Measurements from ENCODE around the gene LMNTD2. TPM values are rescaled to one million over a fixed set of nuclear protein-coding genes. Genes with fewer than 3 reads are reported as not detected.

LMNTD2 gene
- total RNA-seq, 1 donor from 2014 or later, result 1.1 TPM

GRCh38 chr11:529728-530411 lies 30.7 kb downstream of the LMNTD2 start:
- TF ChIP-seq EZH2 (IDR thresholded peaks at IDR 0.05) (no peak), CTCF (IDR thresholded peaks at IDR 0.05) (no peak), EZH2phosphoT487 (IDR thresholded peaks at IDR 0.05) (no peak)
- no peak overlapping the region for H2AFZ ChIP-seq (replicated peaks)
- DNase-seq (ENCODE audit: low spot score), result no peak
- Mint-ChIP-seq H3K27me3 (ENCODE audit: insufficient read depth, low read depth) (peaks cover 2% of the 10 kb centered on the region), H3K4me1 (no peaks in the 10 kb centered on the region), H3K4me3 (no peak overlapping the region), H3K27ac (no peak overlapping the region), H3K9me3 (no peaks in the 10 kb centered on the region), H3K36me3 (peaks cover 2% of the 10 kb centered on the region)
- H3K36me3 ChIP-seq, result no peaks in the 10 kb centered on the region
- no peak overlapping the region for H3K27ac ChIP-seq
- H3K27me3 ChIP-seq, result no peaks in the 10 kb centered on the region
- H3K9ac ChIP-seq, result no peak overlapping the region
- no peaks in the 10 kb centered on the region for H3K9me3 ChIP-seq (ENCODE audit: low read depth)
- H4K20me1 ChIP-seq (ENCODE audit: low read depth), result peaks cover 23% of the 10 kb centered on the region
- H3K4me2 ChIP-seq, result no peak overlapping the region
- H3K4me1 ChIP-seq, result peaks cover 5% of the 10 kb centered on the region
- H3K4me3 ChIP-seq, result no peak overlapping the region
- H3F3A ChIP-seq (ENCODE audit: low read depth), result peaks cover 4% of the 10 kb centered on the region
- H3K79me2 ChIP-seq (ENCODE audit: low read depth), result peaks cover 12% of the 10 kb centered on the region

GRCh38 chr11:528815-529727 lies 31.5 kb downstream of the LMNTD2 start:
- Histone ChIP-seq H4K20me1 (ENCODE audit: low read depth) (peaks cover 15% of the 10 kb centered on the region), H3K36me3 (no peaks in the 10 kb centered on the region), H3K27me3 (no peaks in the 10 kb centered on the region), H3K4me3 (no peak overlapping the region), H3K9ac (no peak overlapping the region), H3K9me3 (ENCODE audit: low read depth) (no peaks in the 10 kb centered on the region), H3K79me2 (ENCODE audit: low read depth) (peaks cover 4% of the 10 kb centered on the region), H3K4me1 (no peaks in the 10 kb centered on the region), H3F3A (ENCODE audit: low read depth) (no peaks in the 10 kb centered on the region), H2AFZ (replicated peaks) (no peak overlapping the region), H3K4me2 (no peak overlapping the region), H3K27ac (no peak overlapping the region)
- Mint-ChIP-seq H3K4me3 (no peak overlapping the region), H3K4me1 (no peaks in the 10 kb centered on the region), H3K27ac (no peak overlapping the region), H3K36me3 (peaks cover 2% of the 10 kb centered on the region), H3K9me3 (no peaks in the 10 kb centered on the region), H3K27me3 (ENCODE audit: insufficient read depth, low read depth) (peaks cover 2% of the 10 kb centered on the region)
- TF ChIP-seq CTCF (IDR thresholded peaks at IDR 0.05), result no peak
- TF ChIP-seq EZH2phosphoT487 (IDR thresholded peaks at IDR 0.05), result no peak
- TF ChIP-seq EZH2 (IDR thresholded peaks at IDR 0.05), result no peak
- DNase-seq (ENCODE audit: low spot score), result no peak

GRCh38 chr11:528166-528814 lies 32.2 kb downstream of the LMNTD2 start:
- TF ChIP-seq EZH2phosphoT487 (IDR thresholded peaks at IDR 0.05), result no peak
- TF ChIP-seq CTCF (IDR thresholded peaks at IDR 0.05), result no peak
- TF ChIP-seq EZH2 (IDR thresholded peaks at IDR 0.05), result no peak
- Histone ChIP-seq H3K9me3 (ENCODE audit: low read depth) (no peaks in the 10 kb centered on the region), H3K36me3 (no peaks in the 10 kb centered on the region), H3K79me2 (ENCODE audit: low read depth) (no peaks in the 10 kb centered on the region), H3K4me3 (no peak overlapping the region), H3K27ac (no peak overlapping the region), H3K4me1 (no peaks in the 10 kb centered on the region), H3K4me2 (no peak overlapping the region), H2AFZ (replicated peaks) (no peak overlapping the region), H3K9ac (no peak overlapping the region), H3K27me3 (no peaks in the 10 kb centered on the region), H4K20me1 (ENCODE audit: low read depth) (peaks cover 8% of the 10 kb centered on the region), H3F3A (ENCODE audit: low read depth) (no peaks in the 10 kb centered on the region)
- DNase-seq (ENCODE audit: low spot score), result no peak
- peaks cover 4% of the 10 kb centered on the region for H3K36me3 Mint-ChIP-seq
- H3K9me3 Mint-ChIP-seq, result no peaks in the 10 kb centered on the region
- H3K27ac Mint-ChIP-seq, result no peak overlapping the region
- H3K27me3 Mint-ChIP-seq (ENCODE audit: insufficient read depth, low read depth), result peaks cover 2% of the 10 kb centered on the region
- H3K4me3 Mint-ChIP-seq, result no peak overlapping the region
- H3K4me1 Mint-ChIP-seq, result no peaks in the 10 kb centered on the region

All from neural progenitor cell (in vitro differentiated cells).